ENCODE measurements around the gene SLC9B1.

- TF ChIP-seq, protein P1, sequence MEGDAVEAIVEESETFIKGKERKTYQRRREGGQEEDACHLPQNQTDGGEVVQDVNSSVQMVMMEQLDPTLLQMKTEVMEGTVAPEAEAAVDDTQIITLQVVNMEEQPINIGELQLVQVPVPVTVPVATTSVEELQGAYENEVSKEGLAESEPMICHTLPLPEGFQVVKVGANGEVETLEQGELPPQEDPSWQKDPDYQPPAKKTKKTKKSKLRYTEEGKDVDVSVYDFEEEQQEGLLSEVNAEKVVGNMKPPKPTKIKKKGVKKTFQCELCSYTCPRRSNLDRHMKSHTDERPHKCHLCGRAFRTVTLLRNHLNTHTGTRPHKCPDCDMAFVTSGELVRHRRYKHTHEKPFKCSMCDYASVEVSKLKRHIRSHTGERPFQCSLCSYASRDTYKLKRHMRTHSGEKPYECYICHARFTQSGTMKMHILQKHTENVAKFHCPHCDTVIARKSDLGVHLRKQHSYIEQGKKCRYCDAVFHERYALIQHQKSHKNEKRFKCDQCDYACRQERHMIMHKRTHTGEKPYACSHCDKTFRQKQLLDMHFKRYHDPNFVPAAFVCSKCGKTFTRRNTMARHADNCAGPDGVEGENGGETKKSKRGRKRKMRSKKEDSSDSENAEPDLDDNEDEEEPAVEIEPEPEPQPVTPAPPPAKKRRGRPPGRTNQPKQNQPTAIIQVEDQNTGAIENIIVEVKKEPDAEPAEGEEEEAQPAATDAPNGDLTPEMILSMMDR (IDR thresholded peaks at IDR 0.05 in 8 of 11, conservative IDR thresholded peaks at IDR 0.05 in 3 of 11) = no peak
- no peak for TF ChIP-seq POLR2A (IDR thresholded peaks at IDR 0.05)
These were observed 83.8 kb downstream of the SLC9B1 start for GRCh38 chr4:102935716-102936115.

Measured in spleen (tissue), 7 donors.